CD14-positive monocyte (primary cell): ENCODE data around the gene VSIG10L2. TPM values are rescaled to one million over a fixed set of nuclear protein-coding genes. Genes with fewer than 3 reads are reported as not detected.

Experiments
- DNase-seq, 3 donors: peaks; one replicate each; pipeline ENCODE4 v3.0.0-alpha.2; 2011 to 2022
- H2AFZ ChIP-seq: 2 replicates; pipeline ENCODE4 v1.6.0; 2012; ENCODE audit warnings: mild to moderate bottlenecking, low read depth, low read length, inconsistent platforms; ENCODE audit not compliant: insufficient read depth, poor library complexity, severe bottlenecking
- H3K27ac ChIP-seq, 2 donors: 1 replicate in 1 of 2; 2 replicates in 1 of 2; pipeline ENCODE4 v1.5.1; 2012 to 2013; ENCODE audit warnings: low read length in 2 of 2, control low read depth in 1 of 2, inconsistent platforms in 1 of 2, low read depth in 1 of 2, mild to moderate bottlenecking in 1 of 2
- H3K27me3 ChIP-seq, 2 donors: one replicate each; pipeline versions ENCODE4 v1.6.0 to v1.6.1; 2011 to 2013; ENCODE audit warnings: low read length in 2 of 2; ENCODE audit not compliant: control insufficient read depth in 2 of 2, insufficient read depth in 2 of 2
- H3K36me3 ChIP-seq, 2 donors: replicated peaks in 1 of 2; 1 replicate in 1 of 2; 2 replicates in 1 of 2; pipeline versions ENCODE4 v1.5.1 to v1.6.1; 2012 to 2013; ENCODE audit warnings: low read length in 2 of 2, control low read depth in 1 of 2, inconsistent platforms in 1 of 2, mild to moderate bottlenecking in 1 of 2; ENCODE audit not compliant: insufficient read depth in 2 of 2, control insufficient read depth in 1 of 2
- H3K4me1 ChIP-seq, 2 donors: 1 replicate in 1 of 2; 2 replicates in 1 of 2; pipeline versions ENCODE4 v1.5.1 to v1.6.1; 2012 to 2013; ENCODE audit warnings: low read length in 2 of 2, control low read depth in 1 of 2, inconsistent platforms in 1 of 2, mild to moderate bottlenecking in 1 of 2, moderate library complexity in 1 of 2; ENCODE audit not compliant: insufficient read depth in 2 of 2, control insufficient read depth in 1 of 2
- H3K4me2 ChIP-seq: replicated peaks from 2 replicates; pipeline ENCODE3; 2012; ENCODE audit warnings: low read length, moderate library complexity, mild to moderate bottlenecking; ENCODE audit not compliant: poor library complexity, severe bottlenecking; ENCODE audit errors: extremely low read depth
- H3K4me3 ChIP-seq, 3 experiments: fragments of 200-600 bp in 1 of 3; sonication (generic) in 1 of 3; replicated peaks in 1 of 3; 1 replicate in 2 of 3; 2 replicates in 1 of 3; pipeline ENCODE4 v1.5.1; 2011 to 2013; ENCODE audit warnings: low read length in 3 of 3, mild to moderate bottlenecking in 3 of 3, control low read depth in 2 of 3, low read depth in 2 of 3, inconsistent platforms in 1 of 3, moderate library complexity in 1 of 3
- H3K79me2 ChIP-seq: 2 replicates; pipeline ENCODE4 v1.6.0; 2012; ENCODE audit warnings: mild to moderate bottlenecking, control low read depth, inconsistent platforms, low read length, moderate library complexity; ENCODE audit not compliant: insufficient read depth
- H3K9ac ChIP-seq: 2 replicates; pipeline ENCODE4 v1.6.0; 2017; ENCODE audit warnings: low read length, mild to moderate bottlenecking; ENCODE audit not compliant: insufficient read depth, poor library complexity, severe bottlenecking
- H3K9me3 ChIP-seq, 2 donors: replicated peaks in 1 of 2; 1 replicate in 1 of 2; 2 replicates in 1 of 2; pipeline versions ENCODE4 v1.5.1 to v1.6.1; 2012 to 2013; ENCODE audit warnings: low read length in 2 of 2, control low read depth in 1 of 2; ENCODE audit not compliant: control insufficient read depth in 1 of 2, insufficient read depth in 1 of 2
- H4K20me1 ChIP-seq: 2 replicates; pipeline ENCODE4 v1.6.0; 2012; ENCODE audit warnings: mild to moderate bottlenecking, low read length, control low read depth, moderate library complexity; ENCODE audit not compliant: insufficient read depth
- H3K27ac Mint-ChIP-seq, 7 donors: one replicate each; pipeline ENCODE4 v1.8.0; 2020; ENCODE audit warnings: mild to moderate bottlenecking in 7 of 7, mixed read lengths in 7 of 7, moderate library complexity in 6 of 7, inconsistent platforms in 2 of 7
- H3K27me3 Mint-ChIP-seq, 3 donors: one replicate each; pipeline ENCODE4 v1.8.0; 2021 to 2022; ENCODE audit warnings: low read depth in 3 of 3, mild to moderate bottlenecking in 3 of 3, mixed read lengths in 3 of 3, moderate library complexity in 3 of 3, inconsistent platforms in 1 of 3
- H3K36me3 Mint-ChIP-seq, 2 donors: one replicate each; pipeline ENCODE4 v1.8.0; 2020; ENCODE audit warnings: mixed read lengths in 2 of 2, inconsistent platforms in 1 of 2, mild to moderate bottlenecking in 1 of 2
- H3K4me1 Mint-ChIP-seq: one replicate; pipeline ENCODE4 v1.8.0; 2020; ENCODE audit warnings: mild to moderate bottlenecking, mixed read lengths
- H3K4me3 Mint-ChIP-seq, 2 donors: one replicate each; pipeline ENCODE4 v1.8.0; 2020; ENCODE audit warnings: mild to moderate bottlenecking in 2 of 2, mixed read lengths in 2 of 2, moderate library complexity in 1 of 2
- H3K9me3 Mint-ChIP-seq, 7 donors: one replicate each; pipeline ENCODE4 v1.8.0; 2020 to 2022; ENCODE audit warnings: mixed read lengths in 7 of 7, mild to moderate bottlenecking in 6 of 7, moderate library complexity in 6 of 7, inconsistent platforms in 2 of 7
- WGBS: methylation state at CpG from one replicate; pipeline ENCODE4 v1.1.5; 2013; ENCODE audit warnings: missing lambda C conversion rate; ENCODE audit not compliant: insufficient coverage; 5-methylcytosine and 5-hydroxymethylcytosine counted together
- intact Hi-C, 2 donors: fragments of 100-400 bp; cut with micrococcal nuclease; formaldehyde crosslinking; loops; one replicate each; pipeline versions ENCODE4 v1.15.0 to v1.15.1; 2023
- polyA plus RNA-seq, 3 donors: library from polyadenylated mRNA; depleted of rRNA in 1 of 3; unstranded in 2 of 3; stranded (reverse) in 1 of 3; fragments of 300-500 nt in 2 of 3; fragments of >200 nt in 1 of 3; fragmentation: Illumina TruSeq in 2 of 3; gene quantifications; 1 replicate in 2 of 3; 2 replicates in 1 of 3; pipeline ENCODE4 v1.2.3, GENCODE V29; 2012 to 2021
- TF ChIP-seq, protein P1 (sequence below): fragments of 200-600 bp; IDR thresholded peaks from one replicate; pipeline ENCODE4 v1.8.0; 2022; ENCODE audit warnings: antibody characterized with exemption, mild to moderate bottlenecking

Gene VSIG10L2
- polyA plus RNA-seq, 3 donors, result not detected

DNA sequence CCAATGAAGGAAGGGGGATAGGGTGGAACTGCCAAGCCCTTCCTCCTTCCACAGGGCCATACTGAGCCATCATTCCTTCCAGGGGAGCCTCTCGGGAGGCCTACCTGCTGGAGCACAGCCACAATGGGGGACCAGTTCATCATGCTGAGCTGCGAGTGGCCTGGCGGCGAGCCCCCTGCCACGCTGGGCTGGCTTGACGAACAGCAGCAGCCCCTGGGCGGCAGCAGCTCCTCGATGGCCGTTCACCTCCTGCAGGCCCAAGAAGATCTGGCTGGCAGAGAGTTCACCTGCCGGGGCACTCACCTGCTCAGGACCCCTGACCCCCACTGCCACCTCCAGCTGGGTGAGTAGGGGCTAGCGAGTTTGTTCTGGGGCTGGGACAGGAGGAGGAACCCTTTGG, 5.9 kb downstream of the VSIG10L2 start:
- Histone ChIP-seq H3K79me2 (no peaks in the 10 kb centered on the region), H3K27ac (no peak overlapping the region), H2AFZ (no peak overlapping the region), H3K9me3 (no peaks in the 10 kb centered on the region), H4K20me1 (no peaks in the 10 kb centered on the region), H3K4me1 (no peaks in the 10 kb centered on the region), H3K36me3 (no peaks in the 10 kb centered on the region), H3K4me3 (no peak overlapping the region), H3K4me2 (no peak overlapping the region), H3K27me3 (no peaks in the 10 kb centered on the region), H3K9ac (no peak overlapping the region)
- Mint-ChIP-seq H3K36me3 (no peaks in the 10 kb centered on the region), H3K27ac (no peak overlapping the region), H3K9me3 (peaks cover 0 to 2% (median 0%) of the 10 kb centered on the region in 7 donors), H3K27me3 (peaks cover 2 to 5% (median 3%) of the 10 kb centered on the region in 3 donors), H3K4me1 (no peaks in the 10 kb centered on the region), H3K4me3 (no peak overlapping the region)
- TF ChIP-seq, protein P1, sequence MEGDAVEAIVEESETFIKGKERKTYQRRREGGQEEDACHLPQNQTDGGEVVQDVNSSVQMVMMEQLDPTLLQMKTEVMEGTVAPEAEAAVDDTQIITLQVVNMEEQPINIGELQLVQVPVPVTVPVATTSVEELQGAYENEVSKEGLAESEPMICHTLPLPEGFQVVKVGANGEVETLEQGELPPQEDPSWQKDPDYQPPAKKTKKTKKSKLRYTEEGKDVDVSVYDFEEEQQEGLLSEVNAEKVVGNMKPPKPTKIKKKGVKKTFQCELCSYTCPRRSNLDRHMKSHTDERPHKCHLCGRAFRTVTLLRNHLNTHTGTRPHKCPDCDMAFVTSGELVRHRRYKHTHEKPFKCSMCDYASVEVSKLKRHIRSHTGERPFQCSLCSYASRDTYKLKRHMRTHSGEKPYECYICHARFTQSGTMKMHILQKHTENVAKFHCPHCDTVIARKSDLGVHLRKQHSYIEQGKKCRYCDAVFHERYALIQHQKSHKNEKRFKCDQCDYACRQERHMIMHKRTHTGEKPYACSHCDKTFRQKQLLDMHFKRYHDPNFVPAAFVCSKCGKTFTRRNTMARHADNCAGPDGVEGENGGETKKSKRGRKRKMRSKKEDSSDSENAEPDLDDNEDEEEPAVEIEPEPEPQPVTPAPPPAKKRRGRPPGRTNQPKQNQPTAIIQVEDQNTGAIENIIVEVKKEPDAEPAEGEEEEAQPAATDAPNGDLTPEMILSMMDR, result no peak
- no peak for DNase-seq
- intact Hi-C loops, result no loop called here
- 71% methylated on average over 7 of the region's 11 CpGs for WGBS

GRCh38 chr11:125952559-125952958, 6.7 kb downstream of the VSIG10L2 start:
- H3K4me1 Mint-ChIP-seq, result no peaks in the 10 kb centered on the region
- 70% methylated on average over 2 of the region's 2 CpGs for WGBS
- no peaks in the 10 kb centered on the region for H3K36me3 Mint-ChIP-seq
- no peaks in the 10 kb centered on the region for H4K20me1 ChIP-seq
- no peak overlapping the region for H2AFZ ChIP-seq
- no peak overlapping the region for H3K27ac Mint-ChIP-seq
- intact Hi-C loops, result no loop called here
- peaks cover 2 to 5% (median 3%) of the 10 kb centered on the region in 3 donors for H3K27me3 Mint-ChIP-seq
- H3K27me3 ChIP-seq, result no peaks in the 10 kb centered on the region
- H3K79me2 ChIP-seq, result no peaks in the 10 kb centered on the region
- H3K9me3 Mint-ChIP-seq, result peaks cover 0 to 2% (median 0%) of the 10 kb centered on the region in 7 donors
- no peaks in the 10 kb centered on the region for H3K4me1 ChIP-seq
- no peak overlapping the region for H3K27ac ChIP-seq
- no peaks in the 10 kb centered on the region for H3K36me3 ChIP-seq
- H3K4me3 Mint-ChIP-seq, result no peak overlapping the region
- DNase-seq, result no peak
- no peaks in the 10 kb centered on the region for H3K9me3 ChIP-seq
- H3K4me2 ChIP-seq, result no peak overlapping the region
- no peak overlapping the region for H3K4me3 ChIP-seq
- H3K9ac ChIP-seq, result no peak overlapping the region
- TF ChIP-seq, protein P1, result no peak
